ACHN (cell line): ENCODE measurements around the gene WNT3.
"Not testable (repeated sequence)": the region's sequence is repeated elsewhere in the genome, so short reads cannot be mapped to it uniquely, and the experiment has no call there.

Experiments used
- DNase-seq: peaks from one replicate; pipeline ENCODE4 v3.0.0-alpha.2; 2015
- in situ Hi-C: cut with HindIII; loops from 2 replicates; pipeline ENCODE4 v1.10.0; 2017; ENCODE audit warnings: low sequenced_read_pairs, low pct_ligation_motif_present, low pct_unique_long_range_greater_than_20kb

WNT3 gene

DNA sequence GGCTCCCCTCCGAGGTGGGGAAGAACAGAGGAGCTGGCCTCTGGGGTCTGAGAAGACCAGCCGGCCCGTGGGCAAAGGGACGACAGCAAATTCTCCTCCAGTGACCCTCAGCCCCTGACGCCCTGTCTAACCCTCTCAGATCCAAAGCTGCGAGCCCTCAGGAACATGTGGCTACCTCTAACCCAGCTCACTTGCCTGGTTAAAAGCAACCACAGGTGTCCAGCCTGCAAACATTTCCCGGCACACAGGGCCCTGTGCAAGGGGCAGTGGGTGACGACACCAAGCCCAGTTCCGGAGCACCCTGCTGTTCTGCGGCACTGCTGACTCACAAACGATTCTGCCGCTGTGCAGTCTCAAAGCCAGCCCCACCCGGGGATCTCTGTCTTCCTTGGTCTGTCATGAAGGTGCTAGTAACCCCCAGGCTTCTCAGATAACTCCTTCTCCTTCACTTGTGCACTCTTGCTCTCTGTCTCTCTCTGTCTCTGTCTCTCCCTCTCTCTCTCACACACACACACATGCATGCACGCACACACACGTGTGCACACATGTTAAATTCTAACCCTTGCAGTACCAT is 23.0 kb downstream of the WNT3 start:
- no peak for DNase-seq
- in situ Hi-C loops, result no loop called here

DNA sequence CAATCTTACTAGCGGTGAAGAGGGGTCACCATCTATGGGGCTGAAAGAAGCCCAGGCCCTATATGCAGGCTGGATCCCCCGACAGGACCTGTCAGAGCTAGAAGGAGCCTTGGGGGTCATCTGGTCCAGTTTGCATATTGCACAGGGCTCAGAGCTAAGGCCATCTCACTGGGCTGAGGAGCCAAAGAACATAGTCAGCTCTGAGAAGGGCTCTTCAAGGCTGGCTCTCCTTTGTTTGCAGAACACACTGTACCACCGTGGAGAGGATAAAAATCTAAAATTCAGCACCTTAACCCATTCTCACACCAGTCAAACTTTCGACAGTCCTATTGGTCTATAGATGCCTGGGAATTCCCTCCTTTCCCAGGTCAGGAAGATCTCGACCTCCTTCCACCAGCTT is 24.2 kb downstream of the WNT3 start:
- in situ Hi-C loops, result no loop called here
- DNase-seq, result no peak

DNA sequence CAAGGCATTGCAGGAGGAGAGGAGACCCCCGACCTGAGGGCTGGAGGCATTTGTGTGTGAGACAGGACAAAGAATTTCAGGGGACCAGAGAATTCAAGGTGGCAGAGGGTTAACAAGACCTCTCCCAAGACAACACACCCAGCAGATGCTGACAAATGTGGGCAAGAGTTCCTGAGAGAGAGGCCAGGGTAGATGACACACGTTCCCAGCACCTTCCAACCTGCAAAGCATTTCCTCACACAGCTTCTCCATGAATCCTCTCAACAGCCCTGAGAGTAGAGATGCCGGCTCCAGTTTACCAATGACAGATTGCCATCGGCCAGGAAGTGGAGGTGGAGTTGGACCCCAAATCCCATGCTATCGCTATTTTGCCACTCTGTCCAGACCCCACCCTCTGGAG is 25.0 kb downstream of the WNT3 start:
- DNase-seq, result no peak
- in situ Hi-C loops, result no loop called here

DNA sequence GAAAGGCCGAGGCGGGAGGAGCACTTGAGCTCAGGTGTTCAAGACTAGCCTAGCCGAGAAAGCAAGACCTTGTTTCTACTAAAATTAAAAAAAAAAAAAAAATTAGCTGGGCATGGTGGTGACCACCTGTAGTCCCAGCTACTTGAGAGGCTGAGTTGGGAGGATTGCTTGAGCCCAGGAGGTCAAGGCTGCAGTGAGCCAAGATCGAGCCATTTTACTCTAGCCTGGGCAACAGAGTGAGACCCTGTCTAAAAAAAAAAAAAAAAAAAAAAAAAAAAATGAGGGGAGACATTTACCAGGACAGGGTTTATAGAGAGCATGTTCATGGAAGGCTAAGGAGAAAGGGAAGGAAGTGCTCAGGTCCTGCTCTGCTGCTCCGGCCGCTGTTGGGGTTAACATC is 25.5 kb downstream of the WNT3 start:
- in situ Hi-C loops, DNase-seq: not testable (repeated sequence)

DNA sequence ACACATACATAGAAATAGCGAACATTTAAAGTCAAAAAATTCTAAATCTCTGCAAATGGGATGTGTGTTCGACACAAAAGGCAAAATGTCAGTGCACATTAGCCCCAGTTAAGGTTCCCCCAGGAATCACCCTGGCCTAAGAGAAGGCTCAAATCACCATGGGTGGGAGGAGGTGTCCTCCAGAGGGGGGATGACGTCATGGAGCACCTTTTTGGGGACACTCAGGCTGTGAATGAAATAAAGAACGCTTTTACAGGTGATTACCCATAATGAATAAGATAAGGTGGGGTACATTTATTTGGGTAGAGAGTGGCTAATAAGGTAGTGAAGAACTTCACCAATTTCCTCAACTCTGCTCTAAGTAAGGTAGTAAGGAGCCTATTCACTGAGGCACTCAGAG is 26.4 kb downstream of the WNT3 start:
- in situ Hi-C loops, result no loop called here
- no peak for DNase-seq

DNA sequence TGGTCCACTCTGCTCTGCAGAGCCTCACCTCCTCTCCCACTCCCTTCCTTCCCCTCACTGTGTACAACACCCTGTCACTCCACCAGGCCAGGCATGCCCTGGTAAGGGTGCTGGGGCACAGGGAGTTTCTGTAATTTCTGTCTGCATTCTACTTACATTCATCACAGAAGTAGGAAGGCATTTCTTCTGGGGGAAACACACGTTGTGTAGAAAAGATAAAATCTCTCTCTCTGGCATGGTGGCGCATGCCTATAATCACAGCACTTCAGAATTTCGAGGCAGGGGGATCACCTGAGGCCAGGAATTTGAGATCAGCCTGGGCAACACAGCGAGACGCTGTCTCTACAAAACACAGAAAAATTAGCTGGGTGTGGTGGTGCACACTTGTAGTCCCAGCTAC is 27.0 kb downstream of the WNT3 start:
- in situ Hi-C loops, result no loop called here
- DNase-seq, result no peak

DNA sequence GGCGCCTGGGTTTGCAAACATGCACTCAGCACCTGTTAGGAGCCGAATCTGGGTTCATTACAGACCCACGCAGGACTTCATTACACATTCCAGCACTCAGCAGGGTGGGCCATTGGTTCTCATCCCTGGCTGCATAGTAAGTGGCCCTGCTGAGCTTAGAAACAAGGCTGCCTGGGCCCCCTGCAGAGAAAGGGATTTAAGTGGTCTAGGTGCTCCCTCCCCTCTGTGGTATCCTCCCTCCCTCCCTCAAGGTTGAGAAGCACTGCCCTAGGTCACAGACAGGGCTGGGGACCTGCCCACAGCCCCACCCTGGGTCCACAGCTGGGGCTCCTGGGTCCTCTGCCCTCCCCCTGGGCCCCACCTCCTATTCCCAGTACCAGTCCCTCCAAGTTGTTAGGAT is 28.3 kb downstream of the WNT3 start:
- no peak for DNase-seq
- in situ Hi-C loops, result no loop called here

DNA sequence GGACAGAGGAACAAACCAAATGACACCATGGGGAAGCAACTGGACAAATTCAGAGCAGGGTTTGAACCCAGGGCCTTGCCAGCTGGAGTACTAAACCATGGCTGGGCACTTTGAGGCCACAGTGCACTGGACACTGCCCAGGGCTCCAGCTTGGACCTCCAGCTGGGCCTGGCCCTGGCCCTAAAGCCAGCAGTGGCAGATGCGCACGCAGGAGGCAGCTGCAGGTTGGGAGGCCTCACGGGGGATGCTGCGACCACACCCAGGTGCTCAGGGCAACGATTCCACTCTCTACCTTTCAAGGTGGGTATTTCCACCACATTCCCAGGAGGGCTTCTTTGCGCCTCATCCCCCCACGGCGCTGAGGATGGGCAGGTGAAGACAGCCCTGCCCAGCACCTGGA is 28.9 kb downstream of the WNT3 start:
- DNase-seq, result no peak
- in situ Hi-C loops, result no loop called here

DNA sequence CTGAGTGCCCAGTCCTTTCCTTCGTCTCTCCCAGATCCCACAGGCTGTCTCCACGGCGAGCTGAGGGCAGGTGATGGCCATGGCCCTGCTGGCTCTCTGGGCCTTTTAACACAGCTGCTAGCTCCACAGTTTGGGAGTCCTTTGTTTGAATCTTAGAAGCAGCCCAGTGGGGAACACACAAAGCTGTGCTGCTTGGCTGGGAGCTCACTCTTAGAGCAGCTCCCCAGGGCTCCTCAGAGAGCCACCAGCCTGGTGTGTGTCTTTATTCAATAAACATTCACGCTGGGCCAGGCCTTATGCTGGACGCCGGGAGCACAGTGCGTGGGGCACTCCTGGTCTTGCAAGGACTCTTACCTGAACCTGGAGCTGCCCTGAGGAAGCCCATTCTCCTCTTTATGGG is 29.7 kb downstream of the WNT3 start:
- no peak for DNase-seq
- in situ Hi-C loops, result no loop called here

DNA sequence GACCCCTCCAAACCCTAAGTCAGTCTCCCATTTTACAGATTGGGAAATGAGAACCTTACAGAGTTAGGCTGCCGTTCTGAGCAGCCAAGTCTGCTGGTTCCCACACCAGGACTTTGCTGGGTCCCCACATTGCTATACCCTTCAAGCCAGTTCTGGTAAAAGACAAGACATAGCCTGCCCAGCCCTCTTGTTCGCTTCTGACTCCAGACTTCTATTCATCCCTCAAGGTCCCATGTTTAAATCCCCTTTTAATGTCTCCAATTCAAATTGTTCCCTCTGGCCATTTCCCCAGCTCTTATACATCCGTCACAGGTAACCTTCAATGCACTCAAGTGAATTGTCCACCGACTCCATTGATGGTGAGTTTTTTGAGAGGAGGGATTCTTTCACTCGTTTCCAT is 30.2 kb downstream of the WNT3 start:
- no peak for DNase-seq
- in situ Hi-C loops, result no loop called here

DNA sequence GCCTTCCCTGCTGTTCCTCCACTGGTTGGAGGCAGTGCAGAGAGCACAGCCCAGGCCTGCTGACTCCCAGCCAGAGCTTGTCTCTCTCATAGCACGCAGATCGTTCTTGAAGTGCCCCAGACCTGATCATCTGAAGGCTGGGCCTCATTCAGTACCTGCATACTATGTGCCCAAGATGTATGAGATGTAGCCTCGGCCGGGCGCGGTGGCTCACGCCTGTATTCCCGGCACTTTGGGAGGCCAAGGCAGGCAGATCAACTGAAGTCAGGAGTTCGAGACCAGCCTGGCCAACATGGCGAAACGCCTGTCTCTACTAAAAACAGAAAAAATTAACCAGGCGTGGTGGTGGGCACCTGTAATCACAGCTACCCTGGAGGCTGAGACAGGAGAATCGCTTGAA is 31.0 kb downstream of the WNT3 start:
- no peak for DNase-seq
- in situ Hi-C loops, result no loop called here

DNA sequence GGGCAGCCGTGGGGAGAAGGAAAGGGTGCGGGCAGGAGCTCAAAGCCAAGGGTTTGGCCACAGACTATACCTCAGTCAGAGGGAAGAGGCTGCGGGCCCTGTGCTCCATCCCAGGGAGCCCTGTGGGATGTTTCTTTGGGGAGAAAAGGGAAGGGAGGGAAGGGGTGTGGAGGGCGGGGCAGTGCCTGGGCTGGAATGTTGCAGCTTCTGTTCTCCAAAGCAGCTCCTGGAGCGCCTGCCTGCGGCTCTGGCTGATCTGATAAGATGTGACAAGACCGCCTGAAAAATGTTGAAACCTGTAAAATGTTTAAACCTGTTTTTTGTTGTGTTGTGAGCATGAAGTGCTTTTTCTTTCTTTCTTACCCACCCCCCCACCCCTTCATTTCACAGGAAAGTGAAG is 32.8 kb downstream of the WNT3 start:
- no peak for DNase-seq
- in situ Hi-C loops, result no loop called here

DNA sequence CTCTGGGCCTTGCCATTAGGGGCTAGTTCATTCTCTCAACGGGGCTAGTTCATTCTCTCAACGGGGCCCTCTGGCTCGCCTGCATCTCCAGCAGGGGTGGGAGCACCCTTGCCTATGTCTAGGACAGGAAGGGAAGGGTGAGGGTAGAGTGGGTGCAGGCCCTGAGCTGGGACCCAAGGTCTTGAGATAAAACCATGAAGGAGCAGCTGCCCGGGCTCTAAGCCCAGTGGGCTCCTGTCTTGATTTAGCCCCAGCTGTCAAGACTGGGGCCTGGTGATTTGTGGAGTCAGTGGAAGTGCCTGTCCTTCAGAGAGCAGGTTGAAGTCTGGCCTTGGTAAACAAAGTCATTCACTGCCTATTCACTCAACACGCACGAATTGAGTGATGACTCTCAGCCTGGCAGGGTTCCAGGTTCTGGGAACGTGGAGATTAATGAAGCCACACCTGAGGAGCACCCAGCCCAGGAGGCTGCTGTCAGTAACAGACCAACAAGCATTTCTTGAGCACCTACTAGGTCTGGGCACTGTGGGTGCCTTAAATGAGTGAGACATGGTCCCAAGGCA is 35.4 kb downstream of the WNT3 start:
- in situ Hi-C loops, result no loop called here
- no peak for DNase-seq

DNA sequence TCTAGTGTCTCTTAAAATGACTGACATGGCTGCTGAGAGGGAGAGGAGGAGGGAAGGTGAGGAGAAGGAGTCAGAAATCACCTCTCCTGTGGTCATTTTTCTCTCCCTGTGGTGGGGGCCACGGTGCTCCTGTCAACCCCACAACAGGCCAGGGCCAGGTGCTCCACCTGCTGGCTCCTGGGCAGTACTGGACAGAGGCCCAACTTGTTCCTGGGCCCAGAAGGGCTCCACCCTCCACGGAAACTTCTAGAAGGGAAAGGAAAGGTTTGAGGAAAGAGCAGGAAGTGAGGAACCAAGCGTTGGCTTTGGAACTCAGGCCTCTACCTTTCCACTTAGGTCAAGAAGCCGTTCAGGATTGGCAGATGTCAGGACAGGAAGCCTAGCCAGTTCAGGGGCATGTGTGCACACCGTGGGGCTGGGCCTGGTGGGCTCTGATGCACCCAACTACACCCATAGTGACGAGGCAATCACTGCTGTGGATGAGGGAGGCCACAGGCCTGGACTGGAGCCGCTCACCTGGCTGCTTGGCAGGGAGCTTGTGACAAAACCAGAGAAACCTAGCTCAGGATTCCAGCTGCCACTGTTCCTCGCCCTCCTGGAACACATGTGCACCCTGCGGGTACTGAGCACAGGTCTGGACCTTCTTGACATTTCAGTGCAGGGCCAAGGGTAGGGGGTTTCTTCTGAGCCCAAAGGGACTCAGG is 36.1 kb downstream of the WNT3 start:
- DNase-seq, result peak; percentile 61
- in situ Hi-C loops, result no loop called here

DNA sequence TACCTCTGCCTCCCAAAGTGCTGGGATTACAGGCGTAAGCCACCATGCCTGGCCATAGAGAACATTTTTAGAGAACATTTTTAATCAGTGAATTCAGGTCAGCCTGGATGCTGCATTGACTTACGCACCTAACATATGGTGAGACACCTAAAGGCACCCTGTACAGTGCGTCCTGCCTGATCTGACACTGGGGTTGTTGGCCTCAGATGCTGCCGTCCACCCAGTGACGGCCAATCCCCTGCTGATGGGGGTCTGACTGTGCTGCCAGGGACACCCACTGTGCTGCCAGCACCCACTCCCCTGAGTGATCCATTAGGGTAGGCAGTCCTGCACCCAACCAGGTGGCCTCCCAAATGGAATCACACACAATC is 38.5 kb downstream of the WNT3 start:
- in situ Hi-C loops, result no loop called here
- no peak for DNase-seq

DNA sequence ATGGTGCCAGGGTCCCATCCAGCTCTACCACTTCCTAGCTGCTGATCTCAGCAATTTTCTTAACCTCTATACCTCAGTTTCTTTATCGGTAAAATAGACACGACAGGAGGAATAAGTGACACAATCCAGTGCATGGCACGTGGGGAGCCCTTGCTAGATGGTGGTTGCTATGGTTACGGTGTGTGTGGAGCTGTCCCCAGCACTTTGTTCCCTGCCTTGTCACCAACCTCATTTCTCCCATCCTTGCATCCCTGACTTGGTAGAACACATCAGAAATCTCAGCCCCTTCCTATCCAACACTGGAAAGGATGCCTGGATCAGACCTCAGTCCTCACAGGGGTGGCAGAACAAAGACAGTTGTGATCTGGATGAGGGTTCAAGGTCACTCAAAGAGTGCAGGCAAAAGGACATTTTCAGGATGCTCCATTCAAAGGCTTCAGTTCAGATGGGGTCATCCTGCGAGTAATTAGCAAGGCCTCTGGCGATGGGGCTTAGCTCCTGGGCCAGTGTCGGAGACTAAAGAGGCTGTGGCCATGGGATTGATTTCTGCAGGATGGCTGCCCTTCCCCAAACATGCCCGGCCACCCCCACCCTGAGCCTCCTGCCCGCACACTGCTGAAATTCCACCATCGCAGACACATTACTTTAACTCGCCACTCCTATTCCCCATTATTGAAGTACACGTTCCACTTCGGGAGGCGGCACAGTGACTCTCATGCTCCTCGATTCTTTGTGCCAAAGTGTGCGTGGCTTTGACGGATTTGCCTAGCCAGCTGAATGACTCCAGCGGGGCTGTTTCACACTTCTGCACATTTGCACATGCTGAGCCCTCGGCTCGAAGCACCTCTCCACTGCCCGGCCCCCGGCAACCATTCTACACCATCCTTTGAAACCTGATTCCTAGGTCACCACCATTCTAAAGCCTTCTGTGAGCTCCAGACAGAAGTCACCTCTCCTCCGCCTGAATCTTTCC is 40.3 kb downstream of the WNT3 start:
- in situ Hi-C loops, result no loop called here

DNA sequence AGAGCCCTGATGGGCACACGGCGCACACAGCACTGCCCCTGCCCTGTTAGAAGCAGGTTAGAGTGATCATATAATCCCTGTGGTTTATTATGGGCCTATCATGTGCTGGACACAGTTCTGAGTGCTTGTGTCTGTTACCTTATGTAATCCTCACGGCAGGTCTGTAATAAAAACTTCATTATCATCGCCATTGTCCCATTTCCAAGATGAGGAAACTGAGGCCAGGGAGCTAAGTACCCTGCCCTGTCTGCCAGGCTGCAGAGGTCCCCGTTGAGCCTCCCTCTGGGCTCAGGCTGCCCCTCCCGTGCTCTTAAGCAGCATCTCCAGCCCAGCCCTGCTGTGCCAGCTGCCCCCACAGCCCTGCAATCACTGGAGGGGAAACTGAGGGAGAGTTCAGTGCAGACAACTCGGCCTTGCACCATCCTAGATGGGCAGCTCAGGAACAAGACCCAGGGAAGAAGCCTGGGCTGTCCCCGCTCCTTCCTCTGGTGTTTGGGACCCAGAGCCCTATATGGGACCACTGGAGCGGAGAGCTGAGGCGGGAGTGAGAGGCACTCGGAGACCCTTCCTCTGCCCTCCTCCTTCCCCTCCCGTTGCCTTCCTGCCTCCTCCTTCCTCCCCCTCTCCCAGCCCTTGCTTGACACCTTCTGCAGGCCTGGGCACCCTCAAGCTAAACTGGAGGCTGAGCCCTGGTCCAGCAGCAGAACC is 42.0 kb downstream of the WNT3 start:
- no peak for DNase-seq
- in situ Hi-C loops, result no loop called here

More for the DNA sequence above, 40.3 kb downstream of the WNT3 start:
- DNase-seq, result no peak

DNA sequence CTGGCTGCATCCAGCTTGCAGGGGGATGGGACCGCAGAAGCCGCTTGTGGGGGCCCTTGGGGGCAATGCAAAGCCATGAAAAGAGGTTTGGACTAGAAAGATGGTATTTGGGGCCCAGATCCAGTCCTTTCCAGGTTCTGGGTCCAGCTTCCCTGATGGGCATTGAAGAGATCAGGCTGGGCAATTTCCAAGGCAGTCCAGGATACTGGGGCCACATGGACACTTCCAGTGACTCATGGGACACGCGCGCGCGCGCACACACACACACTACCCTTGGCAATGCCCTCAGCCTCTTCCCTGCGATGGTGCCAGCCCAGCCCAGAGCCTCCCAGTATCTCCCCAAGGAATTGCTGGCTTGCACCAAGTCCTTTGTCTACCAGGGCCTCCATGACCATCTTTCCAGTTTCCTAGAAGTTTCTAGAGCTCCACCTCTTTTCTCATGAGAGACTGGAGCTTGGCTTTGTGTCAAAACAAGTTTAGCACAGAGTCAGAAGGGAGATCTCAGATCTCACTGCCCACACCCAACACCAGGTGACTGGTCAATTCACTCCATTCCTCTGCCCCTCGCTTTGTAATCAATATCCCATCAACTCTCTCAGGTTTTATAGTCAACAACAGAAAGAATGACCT is 44.3 kb downstream of the WNT3 start:
- in situ Hi-C loops, result no loop called here
- DNase-seq, result no peak
